Measurements from ENCODE around the gene LGALSL. TPM values are rescaled to one million over a fixed set of nuclear protein-coding genes. Genes with fewer than 3 reads are reported as not detected.

LGALSL gene
- total RNA-seq, 1 experiment from 2014 or later, result 37.2 TPM

GRCh38 chr2:64406407-64406774 is 47.6 kb upstream of the LGALSL start:
- Histone ChIP-seq H3K9me3 (no peaks in the 10 kb centered on the region), H3K4me3 (ENCODE audit: low read depth, low read length) (no peak overlapping the region), H3K4me1 (peaks cover 37% of the 10 kb centered on the region), H3K36me3 (ENCODE audit: control insufficient read depth, insufficient read depth, low read length) (no peaks in the 10 kb centered on the region), H3K27me3 (replicated peaks; ENCODE audit: control insufficient read depth, insufficient read depth, low read length) (no peaks in the 10 kb centered on the region)
- Mint-ChIP-seq H3K27me3 (ENCODE audit: insufficient read depth, unreplicated experiment) (no peaks in the 10 kb centered on the region), H3K27ac (ENCODE audit: unreplicated experiment) (no peak overlapping the region), H3K4me3 (ENCODE audit: unreplicated experiment) (no peak overlapping the region), H3K9me3 (ENCODE audit: unreplicated experiment) (no peaks in the 10 kb centered on the region), H3K36me3 (ENCODE audit: insufficient read depth, unreplicated experiment) (no peaks in the 10 kb centered on the region), H3K4me1 (ENCODE audit: low read depth, unreplicated experiment) (peaks cover 27% of the 10 kb centered on the region)
- ChIA-PET POLR2A (no interaction called here), CTCF (no interaction called here)
- no peak for TF ChIP-seq CTCF (IDR thresholded peaks at IDR 0.05; ENCODE audit: insufficient read depth in 1 of 2, low read depth in 1 of 2, low read length in 1 of 2, severe bottlenecking in 1 of 2, unreplicated experiment in 1 of 2)
- no TSS peak for BruUV-seq (replicated peaks)
- DNase-seq, result peak in 1 of 2 experiments; percentile 60
- intact Hi-C loops (cut with micrococcal nuclease; ENCODE audit: unreplicated experiment), result no loop called here

GRCh38 chr2:64408031-64408430 is 45.9 kb upstream of the LGALSL start:
- H3K4me1 Mint-ChIP-seq (ENCODE audit: low read depth, unreplicated experiment), result peaks cover 16% of the 10 kb centered on the region

DNA sequence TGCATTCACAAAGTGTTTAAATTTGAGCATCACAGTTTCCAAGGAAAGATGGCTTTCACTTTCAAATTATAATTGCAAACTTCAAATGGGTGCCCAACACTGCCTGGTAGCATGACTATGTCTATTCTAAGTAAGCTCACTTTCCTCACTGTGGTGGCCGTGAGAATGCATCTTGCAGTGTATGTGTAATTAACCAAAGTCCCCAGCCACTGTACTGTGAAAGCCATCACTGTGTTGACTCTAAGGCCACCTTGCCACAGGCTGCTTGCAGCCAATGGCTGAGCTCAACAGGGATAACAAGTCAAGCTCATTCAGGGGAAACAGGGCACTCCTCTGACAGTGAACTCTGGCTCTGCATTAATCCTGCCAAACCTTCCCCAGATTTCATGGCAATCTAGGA is 43.3 kb upstream of the LGALSL start:
- H3K9me3 Mint-ChIP-seq (ENCODE audit: unreplicated experiment), result no peaks in the 10 kb centered on the region
- H3K27me3 Mint-ChIP-seq (ENCODE audit: insufficient read depth, unreplicated experiment), result no peaks in the 10 kb centered on the region
- CTCF ChIA-PET, result no interaction called here
- H3K9me3 ChIP-seq, result no peaks in the 10 kb centered on the region
- POLR2A ChIA-PET, result no interaction called here
- no peaks in the 10 kb centered on the region for H3K27me3 ChIP-seq (replicated peaks; ENCODE audit: control insufficient read depth, insufficient read depth, low read length)
- H3K36me3 Mint-ChIP-seq (ENCODE audit: insufficient read depth, unreplicated experiment), result no peaks in the 10 kb centered on the region
- no peak overlapping the region for H3K27ac Mint-ChIP-seq (ENCODE audit: unreplicated experiment)
- BruUV-seq (replicated peaks), result no TSS peak
- H3K4me1 Mint-ChIP-seq (ENCODE audit: low read depth, unreplicated experiment), result peaks cover 7% of the 10 kb centered on the region
- H3K4me3 Mint-ChIP-seq (ENCODE audit: unreplicated experiment), result no peak overlapping the region
- H3K36me3 ChIP-seq (ENCODE audit: control insufficient read depth, insufficient read depth, low read length), result no peaks in the 10 kb centered on the region
- intact Hi-C loops (cut with micrococcal nuclease; ENCODE audit: unreplicated experiment), result no loop called here
- no peak for DNase-seq
- H3K4me3 ChIP-seq (ENCODE audit: low read depth, low read length), result no peak overlapping the region
- peaks cover 17% of the 10 kb centered on the region for H3K4me1 ChIP-seq
- peak in 1 of 2 experiments; percentile 3 for TF ChIP-seq CTCF (IDR thresholded peaks at IDR 0.05; ENCODE audit: insufficient read depth in 1 of 2, low read depth in 1 of 2, low read length in 1 of 2, severe bottlenecking in 1 of 2, unreplicated experiment in 1 of 2)

More at GRCh38 chr2:64408031-64408430, 45.9 kb upstream of the LGALSL start:
- POLR2A ChIA-PET, result no interaction called here
- DNase-seq, result no peak
- no peak for TF ChIP-seq CTCF (IDR thresholded peaks at IDR 0.05; ENCODE audit: insufficient read depth in 1 of 2, low read depth in 1 of 2, low read length in 1 of 2, severe bottlenecking in 1 of 2, unreplicated experiment in 1 of 2)
- H3K9me3 ChIP-seq, result no peaks in the 10 kb centered on the region
- intact Hi-C loops (cut with micrococcal nuclease; ENCODE audit: unreplicated experiment), result no loop called here
- H3K36me3 ChIP-seq (ENCODE audit: control insufficient read depth, insufficient read depth, low read length), result no peaks in the 10 kb centered on the region
- peaks cover 21% of the 10 kb centered on the region for H3K4me1 ChIP-seq
- Mint-ChIP-seq H3K27me3 (ENCODE audit: insufficient read depth, unreplicated experiment) (no peaks in the 10 kb centered on the region), H3K4me3 (ENCODE audit: unreplicated experiment) (no peak overlapping the region), H3K27ac (ENCODE audit: unreplicated experiment) (no peak overlapping the region), H3K36me3 (ENCODE audit: insufficient read depth, unreplicated experiment) (no peaks in the 10 kb centered on the region), H3K9me3 (ENCODE audit: unreplicated experiment) (no peaks in the 10 kb centered on the region)
- BruUV-seq (replicated peaks), result no TSS peak
- H3K4me3 ChIP-seq (ENCODE audit: low read depth, low read length), result no peak overlapping the region
- H3K27me3 ChIP-seq (replicated peaks; ENCODE audit: control insufficient read depth, insufficient read depth, low read length), result no peaks in the 10 kb centered on the region
- CTCF ChIA-PET, result no interaction called here

Measured in Caco-2 (cell line).